ENCODE measurements around the gene LRRC46.

DNA sequence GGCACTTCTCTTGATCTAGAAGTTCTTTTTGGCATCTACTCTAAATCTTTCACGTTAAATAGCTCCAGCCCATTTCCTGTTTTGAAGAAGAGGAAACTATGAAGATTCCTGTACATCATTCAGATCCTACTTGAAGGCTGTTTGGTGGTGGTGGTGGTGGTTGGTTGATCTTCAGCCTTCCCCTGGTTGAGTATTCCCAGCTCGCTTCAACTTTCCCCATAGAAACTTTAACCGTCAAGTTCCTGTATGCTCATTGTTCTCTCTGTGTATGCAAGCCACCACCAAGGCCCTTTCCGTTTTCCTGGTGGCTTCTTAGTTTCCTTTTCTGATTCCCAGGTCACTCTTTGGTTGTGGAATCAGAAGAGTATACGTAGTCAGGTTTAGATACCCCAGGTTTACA is 3.3 kb downstream of the LRRC46 start:
- TF ChIP-seq, protein P1, sequence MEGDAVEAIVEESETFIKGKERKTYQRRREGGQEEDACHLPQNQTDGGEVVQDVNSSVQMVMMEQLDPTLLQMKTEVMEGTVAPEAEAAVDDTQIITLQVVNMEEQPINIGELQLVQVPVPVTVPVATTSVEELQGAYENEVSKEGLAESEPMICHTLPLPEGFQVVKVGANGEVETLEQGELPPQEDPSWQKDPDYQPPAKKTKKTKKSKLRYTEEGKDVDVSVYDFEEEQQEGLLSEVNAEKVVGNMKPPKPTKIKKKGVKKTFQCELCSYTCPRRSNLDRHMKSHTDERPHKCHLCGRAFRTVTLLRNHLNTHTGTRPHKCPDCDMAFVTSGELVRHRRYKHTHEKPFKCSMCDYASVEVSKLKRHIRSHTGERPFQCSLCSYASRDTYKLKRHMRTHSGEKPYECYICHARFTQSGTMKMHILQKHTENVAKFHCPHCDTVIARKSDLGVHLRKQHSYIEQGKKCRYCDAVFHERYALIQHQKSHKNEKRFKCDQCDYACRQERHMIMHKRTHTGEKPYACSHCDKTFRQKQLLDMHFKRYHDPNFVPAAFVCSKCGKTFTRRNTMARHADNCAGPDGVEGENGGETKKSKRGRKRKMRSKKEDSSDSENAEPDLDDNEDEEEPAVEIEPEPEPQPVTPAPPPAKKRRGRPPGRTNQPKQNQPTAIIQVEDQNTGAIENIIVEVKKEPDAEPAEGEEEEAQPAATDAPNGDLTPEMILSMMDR (IDR thresholded peaks at IDR 0.05), result no peak
- TF ChIP-seq POLR2AphosphoS5 (IDR thresholded peaks at IDR 0.05; ENCODE audit: insufficient read depth in 1 of 2, low read depth in 1 of 2) (no peak), POLR2A (IDR thresholded peaks at IDR 0.05) (no peak)

Measured in vagina (tissue), 2 donors.